GM18519 (cell line): ENCODE results near the gene OR4A15.

Source experiments
- ATAC-seq: cut with Tn5 transposase; IDR thresholded peaks from one replicate; pipeline ENCODE4 v1.9.1; 2021; ENCODE audit warnings: mild to moderate bottlenecking, moderate library complexity; ENCODE audit not compliant: unreplicated experiment, low FRiP score

Gene OR4A15

DNA sequence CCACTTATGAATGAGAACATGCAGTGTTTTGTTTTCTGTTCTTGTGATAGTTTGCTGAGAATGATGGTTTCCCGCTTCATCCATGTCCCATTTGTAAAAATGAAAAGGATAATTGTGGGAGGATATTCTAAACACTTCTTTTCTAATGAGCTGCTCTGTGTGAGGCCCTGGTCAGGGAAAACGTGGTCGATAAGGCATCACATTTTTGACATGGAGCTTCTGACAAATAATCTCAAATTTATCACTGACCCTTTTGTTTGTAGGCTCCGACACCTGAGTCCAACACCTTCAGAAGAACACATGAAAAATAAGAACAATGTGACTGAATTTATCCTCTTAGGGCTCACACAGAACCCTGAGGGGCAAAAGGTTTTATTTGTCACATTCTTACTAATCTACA is at the start of gene OR4A15:
OR4A15 (plus strand) TSS at position 301 of the 400 bp plus-strand sequence; CDS start at position 301, 0 bp downstream.
- no peak for ATAC-seq

DNA sequence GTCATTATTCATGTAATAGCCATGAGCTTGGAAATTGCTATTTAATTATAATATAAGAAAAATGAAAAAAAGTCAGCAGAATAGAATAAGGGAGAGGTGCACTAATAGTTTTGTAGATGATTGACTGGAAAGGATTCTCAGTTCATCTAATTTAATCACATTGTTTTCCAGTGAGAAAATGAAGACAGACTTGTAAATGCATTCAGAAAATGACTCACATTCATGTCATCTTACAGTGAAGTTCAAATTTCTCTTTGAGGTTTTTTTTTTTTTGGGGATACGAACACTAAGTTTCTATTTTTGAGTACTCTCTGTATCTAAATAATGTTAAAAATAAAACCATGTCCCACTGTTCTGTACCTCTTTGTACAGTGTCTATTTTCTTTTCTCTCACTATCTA is 43.3 kb upstream of the OR4A15 start:
- no peak for ATAC-seq

DNA sequence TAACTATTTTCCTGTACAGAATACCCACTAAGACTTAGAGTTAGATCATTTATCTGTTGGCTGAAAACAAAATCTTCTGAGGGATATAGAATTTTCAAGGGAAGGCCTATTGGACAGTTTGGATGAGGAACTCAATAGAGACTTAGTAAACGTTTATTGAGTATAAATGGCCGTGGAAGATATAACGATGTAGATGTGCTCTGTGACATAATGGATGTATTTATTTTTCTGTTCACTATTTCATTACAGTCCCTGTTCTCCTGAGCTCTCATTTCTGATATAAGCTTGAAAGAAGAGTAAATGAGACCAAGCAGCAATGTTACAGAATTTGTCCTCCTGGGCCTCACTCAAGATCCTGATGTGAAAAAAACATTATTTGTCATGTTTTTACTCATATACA is 24.9 kb upstream of the OR4A15 start, which contains the start of gene OR4A16:
OR4A16 (plus strand) TSS at position 301 of the 400 bp plus-strand sequence; CDS start at position 301, 0 bp downstream.
- ATAC-seq = no peak

DNA sequence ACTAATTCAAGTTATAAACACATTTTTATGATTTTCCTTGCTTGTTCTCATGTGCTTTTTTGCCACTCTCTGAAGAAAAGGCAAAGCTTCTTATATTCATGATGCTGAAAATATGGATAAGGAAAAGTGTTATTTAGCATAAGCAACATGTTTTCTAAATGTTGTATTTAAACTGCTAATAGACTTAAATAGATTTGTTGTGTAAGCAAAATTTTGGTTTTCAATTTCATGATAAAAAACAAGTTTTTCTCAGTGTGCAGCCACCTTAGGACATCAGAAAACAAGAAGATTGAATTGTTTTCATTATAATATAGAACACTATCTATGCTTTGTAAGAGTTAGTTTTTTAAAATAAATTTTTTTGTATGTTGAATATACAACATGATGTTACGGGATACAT is 22.5 kb upstream of the OR4A15 start:
- no peak for ATAC-seq

DNA sequence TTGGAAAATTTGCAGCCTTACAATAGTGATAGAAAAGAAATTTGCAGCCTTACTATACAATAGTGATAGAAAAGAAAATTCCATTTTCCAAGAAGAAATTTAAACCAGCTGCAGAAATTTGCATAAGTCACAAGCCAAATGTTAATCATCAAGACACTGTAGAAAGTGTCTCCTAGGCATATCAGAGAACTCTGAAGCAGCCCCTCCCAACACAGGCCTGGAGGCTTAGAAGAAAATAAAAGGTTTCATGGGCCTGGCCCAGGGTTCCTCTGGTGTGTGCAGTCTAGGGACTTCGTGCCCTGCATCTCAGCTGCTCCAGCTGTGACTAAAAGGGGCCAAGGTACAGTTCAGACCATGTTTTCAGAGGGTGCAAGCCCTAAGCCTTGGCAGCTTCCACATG is 18.7 kb upstream of the OR4A15 start:
- no peak for ATAC-seq

DNA sequence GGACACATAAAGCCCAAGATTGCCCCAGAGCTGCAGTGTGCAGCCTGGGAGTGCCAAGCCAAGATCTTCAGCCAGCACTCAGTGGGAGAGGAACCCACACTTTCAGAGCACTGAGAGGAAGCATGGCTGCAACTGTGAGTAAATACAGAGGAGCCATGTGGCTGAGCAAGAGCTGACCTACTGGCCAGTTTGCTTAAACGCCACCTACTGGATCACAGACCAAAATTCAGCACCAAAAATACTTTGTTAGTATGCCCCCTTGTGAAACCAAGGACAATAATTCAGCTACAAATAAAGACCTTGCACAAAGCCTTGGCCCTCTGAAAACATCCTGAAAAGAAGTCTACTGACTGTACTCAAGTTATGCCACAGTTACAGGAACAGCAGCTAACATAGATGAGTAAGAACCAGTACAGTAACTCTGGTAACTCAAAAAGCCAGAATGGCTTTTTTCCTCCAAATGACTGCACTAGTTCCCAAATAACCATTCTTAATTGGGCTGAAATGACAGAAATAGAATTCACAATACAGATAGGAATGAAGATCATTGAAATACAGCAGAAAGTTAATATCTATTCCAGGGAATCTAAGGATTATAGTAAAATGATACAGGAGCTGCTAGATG is 10.1 kb upstream of the OR4A15 start:
- ATAC-seq = no peak

DNA sequence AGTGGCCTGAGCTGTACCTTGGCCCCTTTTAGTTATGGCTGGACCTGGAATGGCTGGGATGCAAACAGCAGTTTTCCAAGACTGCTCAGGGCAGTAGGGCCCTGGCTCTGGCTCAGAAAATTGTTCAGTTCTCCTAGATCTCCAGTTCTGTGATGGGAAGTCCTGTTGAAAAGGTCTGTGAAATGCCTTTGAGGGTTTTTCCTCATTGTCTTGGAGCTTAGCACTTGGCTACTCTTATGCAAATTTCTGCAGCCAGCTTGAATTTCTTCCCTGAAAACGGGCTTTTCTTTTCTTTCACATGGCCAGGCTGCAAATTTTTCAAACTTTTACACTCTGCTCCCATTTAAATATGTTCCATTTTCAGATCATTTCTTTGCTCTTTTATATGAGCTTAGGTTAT is 33.2 kb downstream of the OR4A15 start:
- ATAC-seq = no peak
